Measurements from ENCODE around the gene GFY.

GFY gene

GRCh38 chr19:49398001-49398615 lies 27.1 kb upstream of the GFY start:
- TF ChIP-seq CTCF (conservative IDR thresholded peaks at IDR 0.05; ENCODE audit: low read depth, low read length): no peak
- no peak overlapping the region for H3K4me3 ChIP-seq (ENCODE audit: low read depth, low read length)
- DNase-seq (ENCODE audit: low read depth): no peak

- no peak for DNase-seq (ENCODE audit: low read depth)
- H3K4me3 ChIP-seq (ENCODE audit: low read depth, low read length): no peak overlapping the region
- TF ChIP-seq CTCF (conservative IDR thresholded peaks at IDR 0.05; ENCODE audit: low read depth, low read length): no peak
Measured at GRCh38 chr19:49398931-49399330, 26.3 kb upstream of the GFY start.

- no peak overlapping the region for H3K4me3 ChIP-seq (ENCODE audit: low read depth, low read length)
- DNase-seq (ENCODE audit: low read depth): no peak
- no peak for TF ChIP-seq CTCF (conservative IDR thresholded peaks at IDR 0.05; ENCODE audit: low read depth, low read length)
Measured at GRCh38 chr19:49400029-49400428, 25.2 kb upstream of the GFY start.

- no peak overlapping the region for H3K4me3 ChIP-seq (ENCODE audit: low read depth, low read length)
- DNase-seq (ENCODE audit: low read depth): peak; percentile 86
- no peak for TF ChIP-seq CTCF (conservative IDR thresholded peaks at IDR 0.05; ENCODE audit: low read depth, low read length)
Measured at GRCh38 chr19:49403404-49404187, 21.6 kb upstream of the GFY start.

- no peak overlapping the region for H3K4me3 ChIP-seq (ENCODE audit: low read depth, low read length)
- no peak for DNase-seq (ENCODE audit: low read depth)
- TF ChIP-seq CTCF (conservative IDR thresholded peaks at IDR 0.05; ENCODE audit: low read depth, low read length): no peak
Measured at GRCh38 chr19:49407079-49407478, 18.1 kb upstream of the GFY start.

DNA sequence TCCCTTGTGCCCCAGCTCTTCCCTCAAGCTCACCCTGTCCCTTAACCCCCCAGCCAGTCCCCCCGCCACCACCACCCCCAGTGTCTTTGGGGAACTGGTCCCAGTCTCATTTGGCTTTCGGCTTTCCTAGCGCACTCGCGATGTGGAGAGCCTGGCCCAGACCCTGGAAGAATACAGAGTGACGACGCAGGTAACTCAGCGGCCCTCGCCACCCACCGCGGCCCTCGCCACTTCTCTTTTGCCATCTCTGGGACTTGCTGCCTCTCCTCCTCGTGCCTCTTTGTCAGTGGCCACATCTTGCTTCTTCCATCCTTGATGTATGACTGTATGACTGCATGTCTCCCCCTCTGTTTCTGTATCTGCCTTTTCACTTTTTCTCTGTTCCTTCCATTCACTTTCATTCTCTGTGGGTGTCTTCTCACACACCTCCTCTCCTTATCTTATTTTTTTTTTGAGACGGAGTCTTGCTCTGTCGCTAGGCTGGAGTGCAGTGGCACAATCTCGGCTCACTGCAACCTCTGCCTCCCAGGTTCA lies 17.6 kb upstream of the GFY start:
- TF ChIP-seq CTCF (conservative IDR thresholded peaks at IDR 0.05; ENCODE audit: low read depth, low read length): no peak
- DNase-seq (ENCODE audit: low read depth): no peak

More for the DNA sequence above, 17.6 kb upstream of the GFY start:
- no peak overlapping the region for H3K4me3 ChIP-seq (ENCODE audit: low read depth, low read length)

Data from choroid plexus epithelial cell (primary cell).